HEK293 (cell line): ENCODE data around the gene SESN2.
A peak's percentile ranks its signal among the peaks of the same experiment; 100 is the strongest.

ENCODE experiments used
- GLIS2 ChIP-seq: fragments of 450-650 bp; formaldehyde crosslinking; IDR thresholded peaks from 2 replicates; pipeline ENCODE4 v1.5.1; 2016; ENCODE audit warnings: missing biosample characterization, missing genetic modification characterization
- ZBTB44 ChIP-seq: fragments of 450-650 bp; IDR thresholded peaks from 2 replicates; pipeline ENCODE4 v1.5.1; 2018; ENCODE audit warnings: missing biosample characterization, mild to moderate bottlenecking, missing genetic modification characterization
- ZNF324 ChIP-seq: fragments of 450-650 bp; formaldehyde crosslinking; IDR thresholded peaks from 2 replicates; pipeline ENCODE4 v1.5.1; 2016; ENCODE audit warnings: missing biosample characterization, missing genetic modification characterization
- ZNF362 ChIP-seq: fragments of 450-650 bp; formaldehyde crosslinking; IDR thresholded peaks from 2 replicates; pipeline ENCODE4 v1.5.1; 2016; ENCODE audit warnings: missing biosample characterization, missing genetic modification characterization

The SESN2 gene

GRCh38 chr1:28329395-28330153 lies 70.3 kb downstream of the SESN2 start (continued):
- TF ChIP-seq ZNF362 (peak; percentile 44; the same call in 1 of the 2 replicates), GLIS2 (tag by site-specific recombination) (no peak), ZBTB44 (tag by site-specific recombination) (no peak), ZNF324 (tag by site-specific recombination) (no peak)
